ENCODE measurements around the gene MALL.
"Not testable (repeated sequence)": the region's sequence is repeated elsewhere in the genome, so short reads cannot be mapped to it uniquely, and the experiment has no call there.

Gene MALL

GRCh38 chr2:110049769-110050168 is 65.9 kb downstream of the MALL start:
- not testable (repeated sequence) for DNase-seq

- not testable (repeated sequence) for DNase-seq
Observed at GRCh38 chr2:110048255-110049197, 67.1 kb downstream of the MALL start.

GRCh38 chr2:110047225-110047624 is 68.4 kb downstream of the MALL start:
- not testable (repeated sequence) for DNase-seq

GRCh38 chr2:110041941-110042660 is 73.5 kb downstream of the MALL start:
- not testable (repeated sequence) for DNase-seq

GRCh38 chr2:110037336-110037735 is 78.3 kb downstream of the MALL start:
- DNase-seq: not testable (repeated sequence)

- DNase-seq: not testable (repeated sequence)
Observed at GRCh38 chr2:110035384-110035783, 80.2 kb downstream of the MALL start.

GRCh38 chr2:110034935-110035334 is 80.7 kb downstream of the MALL start:
- not testable (repeated sequence) for DNase-seq

All from hematopoietic multipotent progenitor cell treated with erythropoietin and hydrocortisone succinate and interleukin-3 and kit ligand, for 4 days (in vitro differentiated cells).